Endothelial cell of umbilical vein (primary cell): ENCODE measurements around the gene ASB2. TPM values are rescaled to one million over a fixed set of nuclear protein-coding genes. Genes with fewer than 3 reads are reported as not detected.

Experiments
- BruUV-seq: library from RNA; stranded (reverse); fragments of 400-500 nt; replicated peaks from 2 replicates; lab custom pipeline; 2021; lab: Mats Ljungman, UMichigan
- CTCF ChIA-PET: fragments of 300-600, 350-600 bp; sonication (Branson Sonifier 250); formaldehyde crosslinking; loops from one replicate; lab custom pipeline; 2021; ENCODE audit warnings: antibody characterized with exemption, inconsistent platforms; lab: Charles Lee
- POLR2A ChIA-PET: fragments of 300-600, 350-600 bp; sonication (Branson Sonifier 250); formaldehyde crosslinking; loops from one replicate; lab custom pipeline; 2021; ENCODE audit warnings: antibody characterized with exemption, inconsistent platforms; lab: Charles Lee
- DNase-seq: peaks from one replicate; pipeline ENCODE4 v3.0.0-alpha.2; 2011; ENCODE audit warnings: low read depth, low spot score
- FAIRE-seq: peaks from 2 replicates; lab custom pipeline; 2011; peaks lifted over from hg19 to GRCh38; lab: Jason Lieb, UNC
- H2AFZ ChIP-seq: 2 replicates; pipeline ENCODE4 v1.6.0; 2012; ENCODE audit warnings: low read depth, low read length, control low read depth, inconsistent platforms
- H3K27ac ChIP-seq: 2 replicates; pipeline ENCODE4 v1.5.1; 2011; ENCODE audit warnings: low read depth, mild to moderate bottlenecking, control low read depth, low read length, moderate library complexity; ENCODE audit not compliant: insufficient read depth
- H3K27me3 ChIP-seq, 2 experiments: 2 replicates each; pipeline versions ENCODE4 v1.6.0 to v1.6.1; 2011; ENCODE audit warnings: low read length in 2 of 2, mixed read lengths in 1 of 2; ENCODE audit not compliant: control insufficient read depth in 2 of 2, insufficient read depth in 2 of 2
- H3K36me3 ChIP-seq, 2 experiments: 2 replicates in 1 of 2; 3 replicates in 1 of 2; pipeline ENCODE4 v1.5.1; 2011; ENCODE audit warnings: low read length in 2 of 2, mild to moderate bottlenecking in 1 of 2, moderate library complexity in 1 of 2; ENCODE audit not compliant: control insufficient read depth in 2 of 2, insufficient read depth in 2 of 2; ENCODE audit errors: extremely low read depth in 1 of 2
- H3K4me1 ChIP-seq: 3 replicates; pipeline ENCODE4 v1.5.1; 2011; ENCODE audit warnings: mild to moderate bottlenecking, low read length; ENCODE audit not compliant: control insufficient read depth, insufficient read depth; ENCODE audit errors: extremely low read depth
- H3K4me2 ChIP-seq: 2 replicates; pipeline ENCODE4 v1.6.1; 2011; ENCODE audit warnings: low read length, control low read depth, mixed read lengths; ENCODE audit not compliant: insufficient read depth
- H3K4me3 ChIP-seq, 3 experiments: fragments of 200-600 bp in 1 of 3; sonication (generic), shearing (Covaris generic) in 1 of 3; replicated peaks in 1 of 3; 2 replicates each; pipeline ENCODE4 v1.5.1; 2011 to 2016; ENCODE audit warnings: control low read depth in 3 of 3, low read length in 3 of 3, mild to moderate bottlenecking in 2 of 3, inconsistent platforms in 1 of 3, low read depth in 1 of 3, moderate library complexity in 1 of 3; ENCODE audit not compliant: insufficient read depth in 1 of 3
- H3K79me2 ChIP-seq: 2 replicates; pipeline ENCODE4 v1.6.0; 2012; ENCODE audit warnings: low read length, inconsistent platforms; ENCODE audit not compliant: control insufficient read depth, insufficient read depth
- H3K9ac ChIP-seq: replicated peaks from 2 replicates; pipeline ENCODE3; 2011; ENCODE audit warnings: low read length, control low read depth; ENCODE audit not compliant: insufficient read depth; ENCODE audit errors: extremely low read depth
- H3K9me1 ChIP-seq: replicated peaks from 3 replicates; pipeline ENCODE4 v1.6.0; 2011; ENCODE audit warnings: mild to moderate bottlenecking, low read length; ENCODE audit not compliant: control insufficient read depth, insufficient read depth; ENCODE audit errors: extremely low read depth
- H3K9me3 ChIP-seq: replicated peaks from 2 replicates; pipeline ENCODE4 v1.5.1; 2012; ENCODE audit warnings: low read length, inconsistent platforms; ENCODE audit not compliant: control insufficient read depth, insufficient read depth
- H4K20me1 ChIP-seq: replicated peaks from 2 replicates; pipeline ENCODE3; 2011; ENCODE audit warnings: mild to moderate bottlenecking, low read length; ENCODE audit not compliant: control insufficient read depth, insufficient read depth; ENCODE audit errors: extremely low read depth
- CTCF ChIP-seq, 2 donors: IDR thresholded peaks; 1 replicate in 1 of 2; 2 replicates in 1 of 2; pipeline ENCODE4 v1.5.1; 2011; ENCODE audit warnings: low read length in 2 of 2, mild to moderate bottlenecking in 2 of 2, moderate library complexity in 2 of 2, control low read depth in 1 of 2, inconsistent platforms in 1 of 2, low read depth in 1 of 2; ENCODE audit not compliant: insufficient read depth in 1 of 2; ENCODE audit errors: extremely low read depth in 1 of 2
- EZH2 ChIP-seq: IDR thresholded peaks from 2 replicates; pipeline ENCODE4 v1.6.1; 2012; ENCODE audit warnings: borderline replicate concordance, low read depth, mild to moderate bottlenecking, moderate library complexity, low read length, inconsistent platforms; ENCODE audit not compliant: severe bottlenecking
- FOS ChIP-seq: IDR thresholded peaks from 2 replicates; pipeline ENCODE4 v1.6.1; 2011; ENCODE audit warnings: mild to moderate bottlenecking, low read length, moderate library complexity, borderline replicate concordance; ENCODE audit not compliant: insufficient read depth
- GATA2 ChIP-seq: IDR thresholded peaks from 2 replicates; pipeline ENCODE4 v1.7.0; 2011; ENCODE audit warnings: low read depth, mild to moderate bottlenecking, moderate library complexity, mixed read lengths, low read length; ENCODE audit not compliant: insufficient read length, insufficient read depth
- JUN ChIP-seq: IDR thresholded peaks from 2 replicates; pipeline ENCODE4 v1.6.1; 2011; ENCODE audit warnings: borderline replicate concordance, low read depth; ENCODE audit not compliant: insufficient read length, insufficient read depth
- MAX ChIP-seq: IDR thresholded peaks from 2 replicates; pipeline ENCODE4 v1.6.1; 2011; ENCODE audit not compliant: insufficient read depth, insufficient read length
- MYC ChIP-seq: IDR thresholded peaks from one replicate; pipeline ENCODE4 v1.6.1; 2011; ENCODE audit warnings: mild to moderate bottlenecking, low read depth, low read length
- POLR2A ChIP-seq: IDR thresholded peaks from 2 replicates; pipeline ENCODE4 v1.6.1; 2012; ENCODE audit warnings: low read depth, mild to moderate bottlenecking, control low read depth, low read length
- POLR2AphosphoS5 ChIP-seq: IDR thresholded peaks from 2 replicates; pipeline ENCODE4 v1.6.1; 2012; ENCODE audit warnings: low read depth, mild to moderate bottlenecking, control low read depth, low read length, moderate library complexity; ENCODE audit not compliant: insufficient read depth
- dilution Hi-C: fragments of 300-500 bp; cut with MboI; formaldehyde crosslinking; loops from one replicate; pipeline ENCODE4 v1.15.0; 2019; ENCODE audit warnings: low sequenced_read_pairs; ENCODE audit not compliant: extremely low pct_ligation_motif_present
- intact Hi-C: fragments of 100-400 bp; cut with micrococcal nuclease; formaldehyde crosslinking; loops from one replicate; pipeline ENCODE4 v1.10.0; 2022
- polyA plus RNA-seq, 4 experiments: library from polyadenylated mRNA; depleted of rRNA in 3 of 4; stranded (reverse) in 3 of 4; unstranded in 1 of 4; fragments of >200 nt; gene quantifications; 2 replicates each; pipeline versions ENCODE4 v1.2.1 to v1.2.3, GENCODE V29; 2011 to 2012; ENCODE audit warnings: missing spikeins in 1 of 4
- total RNA-seq: library from RNA; stranded (reverse); gene quantifications from 2 replicates; pipeline ENCODE4 v1.2.3, GENCODE V29; 2021

ASB2 gene
- total and polyA plus RNA-seq, 2 donors (not counting 3 experiments of a cell fraction or from before 2014, with no cell fraction given) = not detected

GRCh38 chr14:93943052-93943451, 33.3 kb downstream of the ASB2 start:
- Histone ChIP-seq H3K4me1 (peaks cover 5% of the 10 kb centered on the region), H3K79me2 (no peaks in the 10 kb centered on the region), H3K36me3 (no peaks in the 10 kb centered on the region), H4K20me1 (no peaks in the 10 kb centered on the region), H3K4me3 (no peak overlapping the region), H3K27me3 (peaks cover 1 to 3% of the 10 kb centered on the region in 2 experiments), H3K9me3 (no peaks in the 10 kb centered on the region), H3K9me1 (no peaks in the 10 kb centered on the region), H3K4me2 (no peak overlapping the region), H3K9ac (no peak overlapping the region), H3K27ac (no peak overlapping the region), H2AFZ (no peak overlapping the region)
- dilution Hi-C loops (no loop called here), intact Hi-C loops (no loop called here)
- DNase-seq = no peak
- no peak for TF ChIP-seq POLR2AphosphoS5
- TF ChIP-seq MYC = no peak
- TF ChIP-seq EZH2 = no peak
- no peak for TF ChIP-seq GATA2
- TF ChIP-seq FOS = no peak
- TF ChIP-seq MAX = no peak
- no peak for TF ChIP-seq JUN
- no peak for TF ChIP-seq POLR2A
- no peak for TF ChIP-seq CTCF (IDR thresholded peaks at IDR 0.05; ENCODE audit: extremely low read depth in 1 of 2, insufficient read depth in 1 of 2, low read depth in 1 of 2, low read length in 2 of 2)
- POLR2A ChIA-PET = no interaction called here
- CTCF ChIA-PET = interaction anchor here (1.2 to 10.0 kb wide), 4 partner anchors 16 to 194 kb away, joined by 3 to 368 read pairs (median 60); partner anchors contain the start of gene CCDC197
- no TSS peak for BruUV-seq
- no peak for FAIRE-seq
